ENCODE results near the gene PIF1.

- TF ChIP-seq, protein P1, sequence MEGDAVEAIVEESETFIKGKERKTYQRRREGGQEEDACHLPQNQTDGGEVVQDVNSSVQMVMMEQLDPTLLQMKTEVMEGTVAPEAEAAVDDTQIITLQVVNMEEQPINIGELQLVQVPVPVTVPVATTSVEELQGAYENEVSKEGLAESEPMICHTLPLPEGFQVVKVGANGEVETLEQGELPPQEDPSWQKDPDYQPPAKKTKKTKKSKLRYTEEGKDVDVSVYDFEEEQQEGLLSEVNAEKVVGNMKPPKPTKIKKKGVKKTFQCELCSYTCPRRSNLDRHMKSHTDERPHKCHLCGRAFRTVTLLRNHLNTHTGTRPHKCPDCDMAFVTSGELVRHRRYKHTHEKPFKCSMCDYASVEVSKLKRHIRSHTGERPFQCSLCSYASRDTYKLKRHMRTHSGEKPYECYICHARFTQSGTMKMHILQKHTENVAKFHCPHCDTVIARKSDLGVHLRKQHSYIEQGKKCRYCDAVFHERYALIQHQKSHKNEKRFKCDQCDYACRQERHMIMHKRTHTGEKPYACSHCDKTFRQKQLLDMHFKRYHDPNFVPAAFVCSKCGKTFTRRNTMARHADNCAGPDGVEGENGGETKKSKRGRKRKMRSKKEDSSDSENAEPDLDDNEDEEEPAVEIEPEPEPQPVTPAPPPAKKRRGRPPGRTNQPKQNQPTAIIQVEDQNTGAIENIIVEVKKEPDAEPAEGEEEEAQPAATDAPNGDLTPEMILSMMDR (IDR thresholded peaks at IDR 0.05 in 4 of 5, conservative IDR thresholded peaks at IDR 0.05 in 1 of 5) = no peak
- no peak for TF ChIP-seq POLR2A (IDR thresholded peaks at IDR 0.05)
These were observed 41.7 kb downstream of the PIF1 start for GRCh38 chr15:64783796-64784195.
